IPS DF 4.7 (cell line): ENCODE data around the gene LASP1.
"Not testable (repeated sequence)": the region's sequence is repeated elsewhere in the genome, so short reads cannot be mapped to it uniquely, and the experiment has no call there.

Experiments used
- DNase-seq: peaks from one replicate; pipeline ENCODE4 v3.0.0-alpha.2; 2013; ENCODE audit warnings: low spot score; ENCODE audit errors: extremely low read depth

The LASP1 gene

GRCh38 chr17:38925263-38925995 lies 55.6 kb downstream of the LASP1 start, which contains the start of gene LASP1NB:
TSS of gene LASP1NB (plus strand) at chr17:38925614.
- no peak for DNase-seq

DNA sequence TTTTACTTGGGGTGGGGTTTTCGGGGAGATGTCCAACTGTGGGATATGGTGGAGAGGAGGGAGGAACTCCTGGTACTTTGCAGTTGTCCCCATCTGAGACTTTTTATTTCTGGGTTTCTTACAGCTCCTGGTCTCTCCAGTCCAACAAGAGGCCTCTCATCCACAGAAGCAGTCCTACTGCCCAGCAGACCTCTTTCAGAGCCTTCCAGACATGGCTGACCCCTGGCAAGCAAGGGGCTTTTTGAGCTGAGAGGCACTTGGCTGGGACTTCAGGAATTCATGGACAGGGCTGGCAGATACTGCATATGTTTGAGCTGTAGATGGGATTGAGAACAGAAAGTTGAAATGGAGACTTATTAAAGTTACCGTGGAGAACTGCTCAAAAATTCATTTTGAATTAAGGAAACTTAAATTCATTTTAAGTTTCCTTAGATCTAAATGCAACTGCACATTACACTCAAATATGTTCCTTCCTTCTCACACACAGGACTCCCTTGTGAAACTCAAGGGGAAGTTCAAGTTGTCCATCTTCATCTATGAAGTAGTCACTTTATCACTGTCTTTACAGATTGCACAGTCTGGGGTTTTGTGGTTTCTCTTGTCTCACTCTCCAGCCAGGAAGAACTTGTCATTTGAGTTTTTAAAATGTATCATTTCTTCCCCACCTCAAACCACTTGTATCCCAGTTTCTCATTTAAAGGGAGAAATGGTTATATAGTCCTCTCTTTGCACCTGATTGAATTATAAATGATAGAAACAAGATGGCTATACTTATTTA lies 56.6 kb downstream of the LASP1 start:
- DNase-seq = no peak

DNA sequence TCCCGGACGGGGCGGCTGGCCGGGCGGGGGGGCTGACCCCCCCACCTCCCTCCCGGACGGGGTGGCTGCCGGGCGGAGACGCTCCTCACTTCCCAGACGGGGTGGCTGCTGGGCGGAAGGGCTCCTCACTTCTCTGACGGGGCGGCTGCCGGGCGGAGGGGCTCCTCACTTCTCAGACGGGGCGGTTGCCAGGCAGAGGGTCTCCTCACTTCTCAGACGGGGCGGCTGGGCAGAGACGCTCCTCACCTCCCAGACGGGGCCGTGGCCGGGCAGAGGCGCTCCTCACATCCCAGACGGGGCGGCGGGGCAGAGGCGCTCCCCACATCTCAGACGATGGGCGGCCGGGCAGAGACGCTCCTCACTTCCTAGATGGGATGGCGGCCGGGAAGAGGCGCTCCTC lies 60.9 kb downstream of the LASP1 start:
- DNase-seq = not testable (repeated sequence)

DNA sequence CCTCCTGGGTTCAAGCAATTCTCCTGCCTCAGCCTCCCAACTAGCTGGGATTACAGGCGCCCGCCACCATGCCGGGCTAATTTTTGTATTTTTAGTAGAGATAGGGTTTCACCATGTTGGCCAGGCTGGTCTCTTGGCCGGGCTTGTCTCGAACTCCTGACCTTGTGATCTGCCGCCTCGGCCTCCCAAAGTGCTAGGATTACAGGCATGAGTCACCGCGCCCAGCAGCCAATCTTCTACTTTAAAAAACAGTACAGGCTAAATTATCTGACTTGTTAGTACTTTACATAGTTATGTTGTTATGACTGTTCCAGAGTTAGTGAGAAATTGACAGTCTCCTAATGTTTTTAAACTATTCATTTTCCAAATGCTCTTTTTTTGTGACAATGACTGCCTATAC lies 64.1 kb downstream of the LASP1 start:
- DNase-seq = not testable (repeated sequence)

GRCh38 chr17:38939987-38940386 lies 70.1 kb downstream of the LASP1 start:
- no peak for DNase-seq

- no peak for DNase-seq
These were observed 70.5 kb downstream of the LASP1 start for GRCh38 chr17:38940404-38940803.

GRCh38 chr17:38942696-38943334 lies 73.0 kb downstream of the LASP1 start:
- no peak for DNase-seq

- no peak for DNase-seq
These were observed 73.7 kb downstream of the LASP1 start for GRCh38 chr17:38943607-38944006.

- DNase-seq = no peak
These were observed 77.3 kb downstream of the LASP1 start for GRCh38 chr17:38947189-38947588.

DNA sequence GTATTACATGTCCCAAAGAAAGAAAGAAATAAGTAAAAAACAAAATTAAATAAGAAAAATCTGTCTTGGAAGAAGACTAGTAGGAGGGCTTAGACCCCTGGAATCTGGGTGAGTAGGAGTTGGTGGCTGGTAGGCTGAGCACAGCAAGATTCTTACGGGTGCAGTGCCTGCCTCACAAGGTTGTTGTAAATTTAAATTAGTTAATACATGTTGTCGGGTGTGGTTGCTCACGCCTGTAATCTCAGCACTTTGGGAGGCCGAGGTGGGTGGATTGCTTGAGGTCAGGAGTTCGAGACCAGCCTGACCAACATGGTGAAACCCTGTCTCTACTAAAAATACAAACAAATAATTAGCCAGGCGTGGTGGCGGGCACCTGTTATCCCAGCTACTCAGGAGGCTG lies 83.9 kb downstream of the LASP1 start:
- not testable (repeated sequence) for DNase-seq

- DNase-seq = no peak
These were observed 88.5 kb downstream of the LASP1 start for GRCh38 chr17:38958326-38958725.

GRCh38 chr17:38958756-38959155 lies 88.9 kb downstream of the LASP1 start:
- DNase-seq = no peak

GRCh38 chr17:38959508-38959907 lies 89.7 kb downstream of the LASP1 start:
- DNase-seq = no peak

DNA sequence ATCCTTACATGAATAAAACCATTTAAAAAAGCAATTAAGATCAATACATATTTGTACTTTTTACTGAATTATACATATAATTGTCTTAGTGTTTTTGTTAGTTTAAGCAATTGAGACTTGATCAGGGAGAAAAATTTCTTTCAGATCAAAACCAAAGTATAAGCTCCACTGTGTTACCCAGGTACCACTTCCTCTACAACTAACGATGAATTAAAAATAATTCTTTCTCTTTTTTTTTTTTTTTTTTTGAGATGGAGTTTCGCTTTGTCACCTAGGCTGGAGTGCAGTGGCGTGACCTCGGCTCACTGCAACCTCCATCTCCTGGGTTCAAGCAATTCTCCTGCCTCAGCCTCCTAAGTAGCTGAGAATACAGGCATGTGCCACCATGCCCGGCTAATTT lies 90.5 kb downstream of the LASP1 start:
- DNase-seq = no peak

- no peak for DNase-seq
These were observed 91.6 kb downstream of the LASP1 start for GRCh38 chr17:38961413-38961812.

DNA sequence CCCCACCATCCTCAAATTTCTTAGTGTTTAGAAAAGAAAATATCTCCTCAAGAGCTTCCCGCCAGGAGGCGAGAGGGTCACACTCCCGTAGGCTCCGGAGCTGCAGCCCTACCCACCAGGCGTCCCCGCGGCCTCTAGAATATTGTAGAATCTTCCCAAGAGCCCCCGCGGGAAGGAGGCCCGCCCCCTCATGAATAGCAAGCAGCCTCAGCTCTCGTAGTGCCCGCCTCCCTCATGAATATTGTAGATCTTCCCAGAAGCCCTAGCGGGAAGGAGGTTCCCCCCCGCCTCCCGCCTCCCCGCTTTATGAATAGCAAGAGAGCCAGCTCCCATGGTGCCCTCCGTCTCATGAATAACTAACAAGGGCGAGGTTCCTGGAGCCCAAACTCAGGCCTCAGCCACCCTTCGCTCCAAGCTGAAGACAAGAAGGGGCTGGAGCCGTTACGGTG lies 97.5 kb downstream of the LASP1 start, which contains the start of gene FBXO47:
TSS of gene FBXO47 (minus strand) at position 114 of the 449 bp plus-strand sequence. CDS start 4,378 bp downstream, outside the sequence.
- peak; percentile 80 for DNase-seq

DNA sequence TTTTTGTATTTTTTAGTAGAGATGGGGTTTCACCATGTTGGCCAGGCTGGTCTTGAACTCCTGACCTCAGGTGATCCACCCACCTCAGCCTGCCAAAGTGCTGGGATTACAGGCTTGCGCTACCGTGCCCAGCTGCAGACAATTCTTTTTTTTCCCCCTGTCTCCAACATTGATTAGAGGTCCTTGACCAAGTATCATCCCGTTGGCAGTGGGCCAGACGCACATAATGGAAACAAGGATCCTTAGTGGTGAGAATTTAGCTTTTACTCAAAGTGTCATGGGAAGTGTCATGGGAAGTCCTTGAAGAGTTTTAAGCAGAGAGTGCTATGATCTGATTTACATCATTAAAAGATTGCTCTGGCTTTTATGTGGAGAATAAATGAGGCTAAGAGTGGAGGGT lies 99.4 kb downstream of the LASP1 start:
- DNase-seq = no peak

DNA sequence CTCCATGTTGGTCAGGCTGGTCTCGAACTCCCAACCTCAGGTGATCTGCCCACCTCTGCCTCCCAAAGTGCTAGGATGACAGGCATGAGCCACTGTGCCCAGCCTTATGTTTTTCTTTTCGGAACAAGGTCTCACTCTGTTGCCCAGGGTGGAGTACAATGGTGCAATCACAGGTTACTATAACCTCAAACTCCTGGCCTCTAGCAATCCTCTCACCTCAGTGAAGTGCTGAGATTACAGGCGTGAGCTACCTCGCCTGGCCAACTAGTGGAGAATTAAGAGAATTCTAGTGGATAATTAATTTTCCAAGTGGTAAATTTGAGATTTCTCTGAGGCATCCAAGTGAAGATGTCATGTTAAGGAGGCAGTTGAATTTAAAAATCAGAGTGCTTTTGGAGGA lies 100.3 kb downstream of the LASP1 start:
- DNase-seq = no peak

DNA sequence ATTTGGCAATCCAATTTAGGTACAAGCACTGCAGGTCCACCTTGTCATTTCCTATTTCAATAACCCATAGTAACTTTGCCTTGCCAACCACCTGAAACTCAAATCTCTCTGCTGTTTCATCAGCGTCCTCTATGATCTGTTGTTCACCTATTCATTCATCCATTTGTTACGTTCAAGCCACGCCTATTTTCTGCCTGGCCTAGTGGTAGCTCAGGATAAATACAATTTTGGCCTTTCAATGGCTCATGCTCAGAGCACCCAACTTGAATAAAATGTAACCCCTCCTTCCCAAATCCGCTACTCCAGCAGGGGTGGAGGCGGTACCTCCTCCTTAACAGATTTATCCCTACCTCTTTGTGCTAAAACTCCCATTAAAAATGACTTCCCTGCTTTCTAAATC lies 100.9 kb downstream of the LASP1 start:
- DNase-seq = no peak
